HEK293 (cell line): Measurements from ENCODE around the gene MAL.

Experiments used
- ATF2 ChIP-seq: fragments of 450-650 bp; formaldehyde crosslinking; IDR thresholded peaks from 2 replicates; pipeline ENCODE4 v1.5.1; 2016; ENCODE audit warnings: missing biosample characterization, missing genetic modification characterization, low read depth
- SP2 ChIP-seq: fragments of 450-650 bp; formaldehyde crosslinking; IDR thresholded peaks from 2 replicates; pipeline ENCODE4 v1.5.1; 2016; ENCODE audit warnings: missing biosample characterization, missing genetic modification characterization
- ZBTB1 ChIP-seq: fragments of 450-650 bp; formaldehyde crosslinking; IDR thresholded peaks from 2 replicates; pipeline ENCODE4 v1.5.1; 2016; ENCODE audit warnings: missing biosample characterization, missing genetic modification characterization
- ZBTB21 ChIP-seq: fragments of 450-650 bp; formaldehyde crosslinking; IDR thresholded peaks from 2 replicates; pipeline ENCODE4 v1.5.1; 2017; ENCODE audit warnings: missing biosample characterization, missing genetic modification characterization
- ZBTB7A ChIP-seq: fragments of 450-650 bp; formaldehyde crosslinking; IDR thresholded peaks from 2 replicates; pipeline ENCODE4 v1.5.1; 2016; ENCODE audit warnings: low read depth, missing biosample characterization, missing genetic modification characterization
- ZBTB8A ChIP-seq: fragments of 450-650 bp; formaldehyde crosslinking; IDR thresholded peaks from 2 replicates; pipeline ENCODE4 v1.5.1; 2016; ENCODE audit warnings: missing biosample characterization, missing genetic modification characterization
- ZNF133 ChIP-seq: fragments of 450-650 bp; formaldehyde crosslinking; IDR thresholded peaks from 2 replicates; pipeline ENCODE4 v1.5.1; 2016; ENCODE audit warnings: missing biosample characterization, missing genetic modification characterization
- ZNF239 ChIP-seq: fragments of 450-650 bp; formaldehyde crosslinking; IDR thresholded peaks from 2 replicates; pipeline ENCODE4 v1.5.1; 2016; ENCODE audit warnings: missing biosample characterization, missing genetic modification characterization
- ZNF24 ChIP-seq: fragments of 450-650 bp; formaldehyde crosslinking; IDR thresholded peaks from 2 replicates; pipeline ENCODE4 v1.5.1; 2016; ENCODE audit warnings: missing biosample characterization, missing genetic modification characterization
- ZNF280D ChIP-seq: fragments of 450-650 bp; formaldehyde crosslinking; IDR thresholded peaks from 2 replicates; pipeline ENCODE4 v1.5.1; 2016; ENCODE audit warnings: missing biosample characterization, missing genetic modification characterization
- ZNF341 ChIP-seq: fragments of 450-650 bp; formaldehyde crosslinking; IDR thresholded peaks from 2 replicates; pipeline ENCODE4; 2016; ENCODE audit warnings: low read depth, missing biosample characterization, missing genetic modification characterization
- ZNF76 ChIP-seq: fragments of 450-650 bp; formaldehyde crosslinking; IDR thresholded peaks from 2 replicates; pipeline ENCODE4; 2016; ENCODE audit warnings: low read depth, missing biosample characterization, missing genetic modification characterization, borderline replicate concordance
- ZNF830 ChIP-seq: fragments of 450-650 bp; IDR thresholded peaks from 2 replicates; pipeline ENCODE4 v1.5.0; 2018; ENCODE audit warnings: missing biosample characterization, missing genetic modification characterization, low read depth, mild to moderate bottlenecking, moderate library complexity

- TF ChIP-seq ZNF133 = no peak
- TF ChIP-seq ZNF830 = no peak
- no peak for TF ChIP-seq ZNF76 (tag by site-specific recombination)
- no peak for TF ChIP-seq ATF2 (tag by site-specific recombination)
- no peak for TF ChIP-seq ZBTB1 (tag by site-specific recombination)
- TF ChIP-seq ZBTB7A (tag by site-specific recombination) = no peak
- no peak for TF ChIP-seq ZNF280D
- no peak for TF ChIP-seq ZNF24 (tag by site-specific recombination)
- TF ChIP-seq ZBTB8A (tag by site-specific recombination) = no peak
- no peak for TF ChIP-seq SP2 (tag by site-specific recombination)
- TF ChIP-seq ZBTB21 (tag by site-specific recombination) = no peak
- TF ChIP-seq ZNF341 (tag by site-specific recombination) = no peak
- no peak for TF ChIP-seq ZNF239 (tag by site-specific recombination)
Observed at GRCh38 chr2:95036596-95037383, 11.3 kb downstream of the MAL start.
